Central memory CD8-positive, alpha-beta T cell (primary cell): ENCODE measurements around the gene SMIM29.
A peak's percentile ranks its signal among the peaks of the same experiment; 100 is the strongest.

ENCODE experiments used
- ATAC-seq: fragments of 150-1000 bp; cut with Tn5 transposase; replicated peaks from 2 replicates; pipeline ENCODE4 v1.10.0; 2022; ENCODE audit warnings: mild to moderate bottlenecking, moderate FRiP score, moderate number of reproducible peaks; ENCODE audit not compliant: poor library complexity, severe bottlenecking; ENCODE audit errors: extremely low read depth
- DNase-seq, 2 donors: peaks; one replicate each; pipeline ENCODE4 v3.0.0; 2021; ENCODE audit warnings: low spot score in 2 of 2
- H3K27ac Mint-ChIP-seq: one replicate; pipeline ENCODE4 v1.8.0; 2022; ENCODE audit warnings: low read depth, mild to moderate bottlenecking, moderate library complexity, mixed read lengths
- H3K27me3 Mint-ChIP-seq: one replicate; pipeline ENCODE4 v1.8.0; 2022; ENCODE audit warnings: mixed read lengths
- H3K36me3 Mint-ChIP-seq: one replicate; pipeline ENCODE4 v1.8.0; 2022; ENCODE audit warnings: mild to moderate bottlenecking, moderate library complexity, mixed read lengths; ENCODE audit not compliant: insufficient read depth
- H3K4me1 Mint-ChIP-seq: one replicate; pipeline ENCODE4 v1.8.0; 2022; ENCODE audit warnings: mixed read lengths
- H3K4me3 Mint-ChIP-seq: one replicate; pipeline ENCODE4 v1.8.0; 2022; ENCODE audit warnings: mild to moderate bottlenecking, moderate library complexity, mixed read lengths
- H3K9me3 Mint-ChIP-seq: one replicate; pipeline ENCODE4 v1.8.0; 2022; ENCODE audit warnings: mixed read lengths

Gene SMIM29

DNA sequence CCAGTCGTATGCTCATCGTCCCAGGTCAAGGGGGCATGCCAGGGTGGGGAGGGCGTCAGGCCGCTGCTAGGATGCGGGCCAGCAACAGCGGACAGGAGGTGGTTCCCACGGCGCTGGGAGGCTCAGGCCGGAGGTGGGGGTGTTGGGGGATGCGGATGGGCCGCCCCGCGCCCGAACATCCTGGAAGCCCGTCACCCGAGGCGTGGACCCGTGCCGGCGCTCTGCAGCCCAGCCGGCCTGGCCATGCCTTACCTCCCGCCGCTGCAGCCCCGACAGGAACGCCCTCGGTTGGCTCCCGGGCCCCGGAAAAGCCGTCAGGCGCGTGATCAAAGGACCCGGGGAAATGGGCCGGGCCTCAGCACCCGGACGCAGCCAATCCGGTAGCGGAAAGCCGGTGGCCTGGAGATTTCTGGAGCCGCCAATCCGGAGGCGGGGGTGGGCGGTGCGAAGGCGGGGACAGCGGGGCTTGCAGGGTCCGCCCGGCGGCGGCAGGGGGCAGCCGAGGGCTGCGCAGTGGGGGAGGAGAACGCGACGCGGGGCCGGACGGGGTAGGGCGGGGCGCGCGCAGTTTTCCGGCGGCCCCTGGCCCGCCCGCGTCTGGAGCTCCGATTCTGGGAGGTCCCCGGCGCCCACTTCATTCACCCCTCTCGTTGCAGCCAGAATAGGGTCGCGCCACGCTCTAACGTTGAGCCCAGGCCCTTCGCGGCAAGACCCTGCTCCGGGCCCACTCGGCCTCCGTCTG, at the start of gene SMIM29:
SMIM29 (minus strand) TSS at position 280 of the 742 bp plus-strand sequence. CDS start 1,215 bp downstream, outside the sequence.
- Mint-ChIP-seq H3K27me3 (no peaks in the 10 kb centered on the region), H3K4me1 (peaks cover 40% of the 10 kb centered on the region), H3K4me3 (peak within 1 kb of the TSS; percentile 93), H3K36me3 (peaks cover 24% of the 10 kb centered on the region), H3K9me3 (no peaks in the 10 kb centered on the region), H3K27ac (peak within 1 kb of the TSS; percentile 97)
- DNase-seq (peak; percentile 97 to 98), ATAC-seq (peak; percentile 89)

DNA sequence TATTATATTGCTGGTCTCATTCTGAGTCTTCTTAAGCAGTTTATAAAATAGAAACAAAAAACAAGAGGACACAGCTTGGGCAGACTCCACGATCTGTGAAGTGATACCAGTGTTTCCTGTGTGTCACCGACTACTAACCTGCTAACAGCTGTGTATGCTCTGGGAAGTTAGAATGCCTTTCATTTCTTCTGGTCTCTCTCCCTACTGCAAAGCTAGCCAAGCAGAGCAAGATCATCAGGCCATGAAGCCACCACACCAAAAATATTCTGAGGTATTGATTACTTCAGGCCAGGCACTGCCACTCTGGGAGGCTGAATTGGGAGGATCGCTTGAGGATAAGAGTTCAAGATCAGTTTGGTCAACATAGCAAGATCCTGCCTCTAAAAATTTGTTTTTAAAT, 46.9 kb upstream of the SMIM29 start:
- ATAC-seq (no peak), DNase-seq (no peak)
- Mint-ChIP-seq H3K4me3 (no peak overlapping the region), H3K9me3 (no peaks in the 10 kb centered on the region), H3K4me1 (peaks cover 10% of the 10 kb centered on the region), H3K27me3 (no peaks in the 10 kb centered on the region), H3K27ac (no peak overlapping the region), H3K36me3 (peaks cover 9% of the 10 kb centered on the region)

GRCh38 chr6:34292954-34293353, 44.1 kb upstream of the SMIM29 start:
- Mint-ChIP-seq H3K4me1 (peaks cover 18% of the 10 kb centered on the region), H3K36me3 (peaks cover 9% of the 10 kb centered on the region), H3K4me3 (no peak overlapping the region), H3K27me3 (no peaks in the 10 kb centered on the region), H3K27ac (no peak overlapping the region), H3K9me3 (no peaks in the 10 kb centered on the region)
- ATAC-seq (no peak), DNase-seq (no peak)

GRCh38 chr6:34289137-34289536, 40.3 kb upstream of the SMIM29 start:
- Mint-ChIP-seq H3K36me3 (peaks cover 14% of the 10 kb centered on the region), H3K27me3 (no peaks in the 10 kb centered on the region), H3K27ac (peak overlapping the region; percentile 49), H3K4me3 (no peak overlapping the region), H3K4me1 (peaks cover 8% of the 10 kb centered on the region), H3K9me3 (no peaks in the 10 kb centered on the region)
- ATAC-seq (no peak), DNase-seq (no peak)

- H3K4me3 Mint-ChIP-seq, result no peak overlapping the region
- peaks cover 8% of the 10 kb centered on the region for H3K4me1 Mint-ChIP-seq
- ATAC-seq, result no peak
- no peaks in the 10 kb centered on the region for H3K27me3 Mint-ChIP-seq
- peaks cover 11% of the 10 kb centered on the region for H3K36me3 Mint-ChIP-seq
- no peaks in the 10 kb centered on the region for H3K9me3 Mint-ChIP-seq
- no peak for DNase-seq
- H3K27ac Mint-ChIP-seq, result peak overlapping the region; percentile 49
Observed at GRCh38 chr6:34288581-34288980, 39.8 kb upstream of the SMIM29 start.

GRCh38 chr6:34285448-34286164, 36.8 kb upstream of the SMIM29 start:
- Mint-ChIP-seq H3K4me1 (peaks cover 8% of the 10 kb centered on the region), H3K4me3 (no peak overlapping the region), H3K27ac (no peak overlapping the region), H3K9me3 (no peaks in the 10 kb centered on the region), H3K36me3 (peaks cover 10% of the 10 kb centered on the region), H3K27me3 (no peaks in the 10 kb centered on the region)
- DNase-seq (no peak), ATAC-seq (no peak)

DNA sequence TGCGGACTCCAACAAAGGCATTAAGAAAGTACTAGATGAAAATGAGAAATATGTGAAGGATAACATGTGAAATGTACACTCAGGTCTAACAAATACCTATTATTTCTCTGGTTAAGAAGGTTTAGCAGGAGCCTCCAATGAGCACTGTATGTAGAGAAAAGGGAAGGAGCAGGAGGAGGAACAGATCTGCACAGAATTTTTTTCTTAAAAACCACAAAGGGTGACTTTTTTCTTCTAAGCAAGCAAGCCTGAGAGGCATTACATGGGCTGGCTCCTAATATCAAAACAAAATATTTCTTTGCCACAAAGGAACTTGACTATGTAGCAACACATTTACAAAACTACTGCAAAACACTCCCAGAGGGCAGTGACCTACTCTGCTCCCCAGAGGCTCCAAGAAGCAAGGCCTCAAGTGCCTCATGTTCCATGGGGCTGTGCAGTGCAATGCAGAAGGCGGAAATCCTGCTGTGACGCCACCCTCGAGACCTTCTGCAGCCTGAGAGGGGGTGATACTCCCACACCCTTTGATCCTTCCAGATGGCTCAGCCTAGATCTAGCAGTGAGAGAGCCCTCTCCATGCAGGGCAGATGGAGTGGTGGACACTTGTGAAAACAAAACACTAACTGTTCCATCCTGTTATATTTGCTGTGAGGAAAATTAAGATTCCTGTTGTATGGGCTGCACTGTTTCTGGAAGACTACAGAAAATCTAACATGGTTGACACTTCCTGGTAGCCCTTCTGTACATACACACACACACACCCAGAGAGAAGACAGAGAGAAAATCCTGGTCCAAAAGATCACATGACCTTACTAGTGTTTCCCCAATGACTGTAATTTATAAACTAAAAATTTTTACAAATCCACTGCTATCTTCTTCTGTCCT, 36.0 kb upstream of the SMIM29 start:
- Mint-ChIP-seq H3K27ac (no peak overlapping the region), H3K9me3 (no peaks in the 10 kb centered on the region), H3K27me3 (no peaks in the 10 kb centered on the region), H3K4me3 (no peak overlapping the region), H3K4me1 (peaks cover 8% of the 10 kb centered on the region), H3K36me3 (peaks cover 10% of the 10 kb centered on the region)
- DNase-seq, result no peak
- no peak for ATAC-seq

DNA sequence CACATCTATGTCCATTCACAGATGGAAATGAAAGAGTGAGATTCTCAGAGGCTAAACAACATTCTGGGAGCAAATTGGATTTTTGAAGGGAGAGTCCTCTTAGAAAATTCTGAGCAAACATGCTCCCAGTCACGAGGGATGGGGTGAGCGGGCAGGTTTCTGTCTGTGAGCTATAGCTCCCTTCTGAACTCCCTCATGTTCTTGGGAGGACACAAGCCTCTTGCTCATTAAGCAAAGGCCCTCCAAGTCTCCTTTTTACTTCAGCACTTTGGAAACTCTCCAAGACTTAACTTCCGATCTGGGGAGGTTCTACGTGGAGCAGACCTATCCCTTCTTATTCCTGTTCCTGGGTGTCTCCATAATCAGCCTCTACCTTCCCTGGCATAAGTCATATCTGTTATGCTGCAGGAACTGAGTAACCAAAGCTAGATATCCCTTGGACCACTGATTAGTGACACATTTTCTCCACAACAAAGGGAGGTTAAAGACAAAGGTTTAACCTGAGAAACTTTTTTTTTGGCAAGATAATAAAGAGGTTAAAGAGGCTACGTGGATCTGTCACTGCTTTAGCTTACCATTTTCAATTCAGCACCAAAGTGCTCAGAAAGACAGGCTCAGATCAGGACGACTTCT, 33.0 kb upstream of the SMIM29 start:
- Mint-ChIP-seq H3K9me3 (no peaks in the 10 kb centered on the region), H3K27ac (no peak overlapping the region), H3K4me1 (no peaks in the 10 kb centered on the region), H3K27me3 (no peaks in the 10 kb centered on the region), H3K4me3 (no peak overlapping the region), H3K36me3 (peaks cover 7% of the 10 kb centered on the region)
- DNase-seq, result no peak
- no peak for ATAC-seq

- no peak for ATAC-seq
- Mint-ChIP-seq H3K4me3 (no peak overlapping the region), H3K27ac (no peak overlapping the region), H3K9me3 (no peaks in the 10 kb centered on the region), H3K27me3 (no peaks in the 10 kb centered on the region), H3K36me3 (peaks cover 7% of the 10 kb centered on the region), H3K4me1 (no peaks in the 10 kb centered on the region)
- no peak for DNase-seq
Observed at GRCh38 chr6:34280216-34280615, 31.4 kb upstream of the SMIM29 start.

GRCh38 chr6:34278833-34279232, 30.0 kb upstream of the SMIM29 start:
- Mint-ChIP-seq H3K4me1 (no peaks in the 10 kb centered on the region), H3K4me3 (no peak overlapping the region), H3K36me3 (peaks cover 7% of the 10 kb centered on the region), H3K27ac (peak overlapping the region; percentile 39), H3K9me3 (no peaks in the 10 kb centered on the region), H3K27me3 (no peaks in the 10 kb centered on the region)
- DNase-seq (no peak), ATAC-seq (no peak)

GRCh38 chr6:34277763-34278112, 28.9 kb upstream of the SMIM29 start:
- Mint-ChIP-seq H3K27me3 (no peaks in the 10 kb centered on the region), H3K27ac (no peak overlapping the region), H3K4me1 (no peaks in the 10 kb centered on the region), H3K4me3 (no peak overlapping the region), H3K9me3 (no peaks in the 10 kb centered on the region), H3K36me3 (peaks cover 9% of the 10 kb centered on the region)
- ATAC-seq (no peak), DNase-seq (no peak)
